HG02623 (cell line): ENCODE measurements around the gene RWDD4.
"Not testable (repeated sequence)": the region's sequence is repeated elsewhere in the genome, so short reads cannot be mapped to it uniquely, and the experiment has no call there.

Experiments
- ATAC-seq: cut with Tn5 transposase; IDR thresholded peaks from one replicate; pipeline ENCODE4 v1.9.1; 2021; ENCODE audit warnings: moderate library complexity; ENCODE audit not compliant: unreplicated experiment

The RWDD4 gene

DNA sequence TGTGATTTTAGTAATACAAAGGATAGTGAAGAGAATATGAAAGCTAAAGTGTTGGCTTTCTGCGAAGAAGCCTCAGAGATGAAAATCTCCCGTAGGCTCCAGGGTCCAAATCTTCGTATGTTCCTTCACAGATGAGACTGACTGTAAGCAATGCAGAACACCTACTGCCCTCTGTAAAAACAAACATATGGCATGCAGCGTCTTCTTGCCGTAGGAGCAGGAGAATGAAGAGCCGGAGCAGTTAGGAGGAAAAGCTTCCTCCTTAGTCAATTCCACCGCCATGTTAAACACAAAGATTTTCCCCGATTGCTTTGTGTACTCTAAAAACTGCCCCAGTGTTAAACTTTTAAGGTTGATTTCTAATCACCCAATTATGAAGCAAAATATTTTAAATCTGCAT, 22.5 kb downstream of the RWDD4 start:
- ATAC-seq, result no peak

DNA sequence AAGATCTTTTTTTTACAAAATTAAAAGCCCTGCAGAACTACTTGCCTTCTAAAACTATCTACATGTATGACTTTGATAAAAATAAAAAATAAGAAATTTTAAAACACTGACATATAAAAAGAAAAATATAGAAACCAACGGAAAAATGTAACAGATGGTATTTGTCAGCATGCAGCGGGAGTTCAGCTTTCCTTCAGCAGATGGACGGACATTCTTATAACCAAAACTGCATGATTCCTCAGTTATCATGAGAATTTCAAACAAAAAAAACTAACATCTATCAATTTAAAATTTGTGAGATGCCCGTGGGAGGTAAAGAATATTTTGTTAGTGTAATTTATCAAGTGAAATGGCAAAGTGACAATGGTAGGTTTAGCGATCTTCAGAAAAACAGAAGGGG, 23.2 kb downstream of the RWDD4 start:
- no peak for ATAC-seq

GRCh38 chr4:183635321-183635720, 23.7 kb downstream of the RWDD4 start:
- ATAC-seq, result no peak

GRCh38 chr4:183633476-183634400, 25.2 kb downstream of the RWDD4 start:
- ATAC-seq, result no peak

- ATAC-seq, result no peak
Measured at GRCh38 chr4:183632689-183633088, 26.3 kb downstream of the RWDD4 start.

GRCh38 chr4:183631577-183632198, 27.3 kb downstream of the RWDD4 start:
- ATAC-seq, result no peak

GRCh38 chr4:183627979-183628588, 30.9 kb downstream of the RWDD4 start:
- ATAC-seq, result no peak

GRCh38 chr4:183627286-183627685, 31.7 kb downstream of the RWDD4 start:
- not testable (repeated sequence) for ATAC-seq

- no peak for ATAC-seq
Measured at GRCh38 chr4:183626168-183626567, 32.8 kb downstream of the RWDD4 start.

- no peak for ATAC-seq
Measured at GRCh38 chr4:183624548-183624947, 34.4 kb downstream of the RWDD4 start.

DNA sequence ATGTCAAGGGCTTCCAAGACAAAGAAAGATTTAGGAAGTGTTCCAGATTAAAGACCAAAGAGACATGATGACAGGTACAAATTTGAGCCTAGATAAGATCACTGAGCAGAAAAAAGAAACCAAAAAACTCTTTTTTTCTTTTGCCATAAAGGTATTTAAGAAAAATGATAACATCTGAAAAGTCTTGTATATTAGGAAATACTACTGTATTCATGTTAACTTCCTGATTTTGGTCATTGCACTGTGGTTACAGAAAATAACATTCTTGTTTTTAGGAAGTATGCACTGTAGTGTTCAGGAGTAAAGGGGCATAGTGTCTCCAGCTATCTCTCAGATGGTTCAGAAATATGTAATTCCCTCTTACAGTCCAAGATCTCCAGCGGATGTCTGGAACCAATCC, 37.1 kb downstream of the RWDD4 start:
- no peak for ATAC-seq

DNA sequence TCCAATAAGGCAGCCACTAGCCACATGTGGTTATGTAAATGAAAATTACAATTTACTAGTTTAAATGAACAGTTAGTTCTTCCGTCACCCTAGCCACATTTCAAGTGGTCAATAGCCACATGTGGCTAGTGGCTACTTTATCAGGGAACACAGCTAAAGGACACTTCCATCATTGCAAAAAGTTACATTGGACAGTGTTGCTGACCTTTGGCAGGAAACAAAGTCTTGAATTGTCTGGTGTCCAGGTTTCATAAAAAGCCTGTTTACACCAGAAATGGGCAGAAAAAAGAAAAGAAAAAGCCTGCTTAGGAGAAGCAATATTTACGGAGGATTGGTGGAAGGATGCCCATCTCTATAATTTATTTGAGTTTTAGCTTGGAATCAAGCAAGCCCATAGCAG, 38.6 kb downstream of the RWDD4 start:
- no peak for ATAC-seq

GRCh38 chr4:183618681-183619080, 40.3 kb downstream of the RWDD4 start:
- no peak for ATAC-seq

- no peak for ATAC-seq
Measured at GRCh38 chr4:183617075-183617474, 41.9 kb downstream of the RWDD4 start.

DNA sequence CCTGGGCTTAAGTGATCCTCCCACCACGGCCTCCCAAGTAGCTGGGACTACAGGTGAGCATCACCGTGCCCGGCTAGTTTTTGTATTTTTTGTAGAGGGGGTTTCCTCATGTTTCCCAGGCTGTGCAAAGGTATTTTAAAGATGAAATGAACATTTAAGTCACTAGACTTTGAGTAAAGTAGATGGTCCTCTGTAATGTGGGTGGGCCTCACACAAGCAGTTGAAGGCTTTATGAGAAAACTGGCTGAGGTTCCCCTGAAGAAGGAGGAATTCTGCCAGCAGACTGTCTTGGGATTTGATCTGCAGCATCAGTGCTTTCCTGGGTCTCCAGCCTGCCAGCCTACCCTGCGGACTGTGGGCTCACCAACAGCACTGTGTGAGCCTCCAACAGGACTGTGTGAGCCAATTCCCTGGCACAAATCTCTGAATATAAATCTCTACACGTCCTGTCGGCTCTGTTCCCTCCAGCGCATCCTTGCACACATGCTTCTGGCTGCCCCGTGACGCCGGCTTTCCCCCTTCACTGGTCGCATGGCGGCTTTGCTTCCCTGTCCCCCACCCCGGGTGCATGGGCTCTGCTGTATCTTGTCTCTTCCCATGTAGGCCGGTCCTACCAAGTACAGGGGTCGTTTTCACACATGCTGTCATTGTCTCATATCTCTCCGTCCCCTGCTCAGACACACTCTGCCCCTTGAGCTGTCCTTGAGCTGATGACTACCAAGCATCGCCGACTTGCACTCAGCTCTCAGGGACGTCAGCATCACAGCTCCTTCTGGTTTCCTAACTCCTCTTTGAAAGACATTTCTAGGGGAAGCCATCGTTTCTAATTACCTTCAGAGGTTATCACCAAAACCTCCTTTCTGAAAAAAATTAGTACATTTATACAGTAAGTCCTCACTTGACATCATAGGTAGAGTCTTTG, 46.4 kb downstream of the RWDD4 start:
- no peak for ATAC-seq

DNA sequence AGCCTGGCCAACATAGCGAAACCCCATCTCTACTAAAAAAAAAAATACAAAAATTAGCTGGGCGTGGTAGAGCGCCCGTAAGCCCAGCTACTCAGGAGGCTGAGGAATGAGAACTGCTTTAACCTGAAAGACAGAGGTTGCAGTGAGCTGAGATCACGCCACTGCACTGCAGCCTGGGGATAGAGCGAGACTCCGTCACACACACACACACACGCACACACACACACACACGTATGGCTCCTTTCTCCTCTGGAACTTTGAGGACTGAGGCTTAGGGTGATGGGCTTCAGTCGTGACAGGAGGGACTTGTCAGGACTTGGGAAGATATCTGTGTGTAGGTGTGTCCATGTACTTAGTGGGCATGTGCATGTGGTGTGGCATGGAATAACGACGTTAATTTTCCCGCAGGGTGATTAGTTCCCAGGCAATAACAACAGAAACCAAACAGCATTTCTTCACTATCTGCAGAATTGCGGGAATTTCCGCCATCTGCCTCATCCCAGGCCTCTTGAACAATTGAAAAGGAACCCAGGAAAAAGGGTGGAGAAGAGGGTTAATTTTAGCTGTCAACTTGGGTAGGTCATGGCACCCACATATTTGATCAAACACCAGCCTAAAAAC, 47.7 kb downstream of the RWDD4 start:
- no peak for ATAC-seq

DNA sequence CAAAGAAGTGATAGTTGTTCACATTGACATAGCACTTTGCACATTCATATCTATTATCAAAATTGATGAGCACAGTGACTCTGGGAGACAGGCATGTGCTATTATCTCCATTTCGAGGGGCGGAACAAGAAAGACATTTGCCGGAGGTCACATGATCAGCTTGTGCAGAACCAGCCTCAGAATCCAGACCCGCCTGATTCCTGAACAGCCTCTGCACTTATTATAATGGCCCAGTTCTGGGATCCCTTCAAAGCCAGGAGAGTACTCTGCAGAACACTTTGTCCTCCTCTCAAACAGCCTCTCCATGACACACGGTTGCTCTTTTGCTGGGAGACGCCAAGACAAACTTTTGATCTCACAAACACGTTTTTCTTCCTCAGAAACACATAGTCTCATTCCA, 48.4 kb downstream of the RWDD4 start:
- no peak for ATAC-seq

- no peak for ATAC-seq
Measured at GRCh38 chr4:183610033-183610432, 49.0 kb downstream of the RWDD4 start.

DNA sequence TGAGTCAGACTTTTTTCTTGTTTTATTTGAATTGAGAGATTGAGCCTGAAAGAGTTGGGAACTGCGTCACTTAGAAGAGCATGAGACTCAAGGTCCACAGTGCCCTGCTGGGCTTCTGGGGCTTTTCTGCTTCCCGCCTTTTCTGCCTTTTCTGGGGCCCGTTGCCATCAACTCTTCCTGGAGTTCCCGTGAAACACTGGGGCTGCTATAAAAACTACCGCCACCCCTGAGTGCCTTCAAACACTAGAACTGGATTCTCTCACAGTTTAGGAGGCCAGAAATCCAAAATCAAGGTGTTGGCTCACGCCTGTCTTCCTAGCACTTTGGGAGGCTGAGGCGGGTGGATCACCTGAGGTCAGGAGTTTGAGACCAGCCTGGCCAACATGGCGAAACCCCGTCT, 49.8 kb downstream of the RWDD4 start:
- ATAC-seq, result no peak

GRCh38 chr4:183607894-183608293, 51.1 kb downstream of the RWDD4 start:
- ATAC-seq, result no peak
